ENCODE data around the gene ANGPTL7.

- TF ChIP-seq EZH2 (IDR thresholded peaks at IDR 0.05): no peak
- TF ChIP-seq POLR2AphosphoS5 (IDR thresholded peaks at IDR 0.05; ENCODE audit: borderline replicate concordance, low read depth, low read length): no peak
These were observed 10.8 kb upstream of the ANGPTL7 start for GRCh38 chr1:11178021-11179015.
